SU-DHL-6 (cell line): ENCODE results near the gene SPTBN1.

Experiments
- EZH2phosphoT487 ChIP-seq: fragments of 200-600 bp; sonication (generic), shearing (Covaris generic); conservative IDR thresholded peaks from 2 replicates; pipeline ENCODE4 v1.6.1; 2018; ENCODE audit warnings: mild to moderate bottlenecking, antibody characterized with exemption, low read length, moderate library complexity, mixed read lengths
- TF ChIP-seq, protein P1 (sequence below): fragments of 200-600 bp; sonication (generic); IDR thresholded peaks from one replicate; pipeline ENCODE4 v1.5.1; 2017; ENCODE audit warnings: antibody characterized with exemption, mild to moderate bottlenecking, low read length, moderate library complexity; ENCODE audit not compliant: insufficient read depth, poor library complexity, severe bottlenecking

DNA sequence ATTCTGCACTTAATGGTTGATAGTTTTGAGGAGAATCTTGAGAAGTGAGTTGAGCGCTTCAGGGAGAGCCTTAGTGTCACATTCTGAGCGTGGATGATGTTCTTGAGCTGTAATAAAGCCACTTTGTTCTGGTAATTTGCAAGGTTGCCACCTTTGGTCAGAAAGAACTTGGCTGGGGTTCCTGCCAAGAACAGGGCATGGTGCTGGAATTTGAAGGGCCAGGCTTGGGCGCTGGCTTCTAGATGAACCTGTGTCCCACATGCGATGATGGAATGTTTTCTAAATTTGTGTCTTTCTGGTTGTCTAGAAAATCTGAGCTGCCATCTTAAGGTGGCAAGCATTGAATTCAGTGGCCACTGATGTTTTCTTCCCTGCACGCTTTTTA, 143.2 kb downstream of the SPTBN1 start:
- TF ChIP-seq, protein P1, sequence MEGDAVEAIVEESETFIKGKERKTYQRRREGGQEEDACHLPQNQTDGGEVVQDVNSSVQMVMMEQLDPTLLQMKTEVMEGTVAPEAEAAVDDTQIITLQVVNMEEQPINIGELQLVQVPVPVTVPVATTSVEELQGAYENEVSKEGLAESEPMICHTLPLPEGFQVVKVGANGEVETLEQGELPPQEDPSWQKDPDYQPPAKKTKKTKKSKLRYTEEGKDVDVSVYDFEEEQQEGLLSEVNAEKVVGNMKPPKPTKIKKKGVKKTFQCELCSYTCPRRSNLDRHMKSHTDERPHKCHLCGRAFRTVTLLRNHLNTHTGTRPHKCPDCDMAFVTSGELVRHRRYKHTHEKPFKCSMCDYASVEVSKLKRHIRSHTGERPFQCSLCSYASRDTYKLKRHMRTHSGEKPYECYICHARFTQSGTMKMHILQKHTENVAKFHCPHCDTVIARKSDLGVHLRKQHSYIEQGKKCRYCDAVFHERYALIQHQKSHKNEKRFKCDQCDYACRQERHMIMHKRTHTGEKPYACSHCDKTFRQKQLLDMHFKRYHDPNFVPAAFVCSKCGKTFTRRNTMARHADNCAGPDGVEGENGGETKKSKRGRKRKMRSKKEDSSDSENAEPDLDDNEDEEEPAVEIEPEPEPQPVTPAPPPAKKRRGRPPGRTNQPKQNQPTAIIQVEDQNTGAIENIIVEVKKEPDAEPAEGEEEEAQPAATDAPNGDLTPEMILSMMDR: no peak
- TF ChIP-seq EZH2phosphoT487: no peak
